GM19372 (cell line): Measurements from ENCODE around the gene GJA3.

Source experiments
- ATAC-seq: cut with Tn5 transposase; IDR thresholded peaks from one replicate; pipeline ENCODE4 v1.9.1; 2021; ENCODE audit warnings: mild to moderate bottlenecking, low read depth, moderate library complexity; ENCODE audit not compliant: unreplicated experiment

The GJA3 gene

GRCh38 chr13:20101467-20102316, 59.2 kb downstream of the GJA3 start:
- no peak for ATAC-seq

DNA sequence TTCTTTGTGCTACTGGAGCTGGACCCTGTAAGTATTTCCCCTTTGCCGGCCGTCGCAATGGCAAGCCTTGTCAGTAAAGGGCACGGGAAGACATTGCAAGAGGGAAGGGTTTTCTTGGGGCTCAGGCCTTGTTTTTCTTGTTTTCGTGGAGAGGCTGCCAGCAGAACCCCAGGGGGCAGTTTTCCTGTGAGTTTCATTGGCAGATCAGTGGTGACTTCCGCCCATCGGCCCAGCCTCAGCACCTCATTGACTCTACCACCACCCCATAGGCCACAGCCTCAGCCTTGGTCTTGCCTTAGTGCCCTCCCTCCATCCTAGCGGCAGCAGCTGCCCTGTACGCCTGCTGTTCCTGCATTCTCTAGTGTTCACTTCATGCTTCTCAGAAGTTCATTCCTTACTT, 61.5 kb downstream of the GJA3 start:
- no peak for ATAC-seq

- no peak for ATAC-seq
Measured at GRCh38 chr13:20093951-20094350, 66.9 kb downstream of the GJA3 start.

- no peak for ATAC-seq
Measured at GRCh38 chr13:20090349-20090748, 70.5 kb downstream of the GJA3 start.
